ENCODE measurements around the gene KRTAP7-1. TPM values are rescaled to one million over a fixed set of nuclear protein-coding genes. Genes with fewer than 3 reads are reported as not detected.

The KRTAP7-1 gene
- not detected in 2 replicates for total RNA-seq (2014; rRNA removed; shearing (Covaris generic))

- DNase-seq (ENCODE audit: low read depth), result no peak
Measured at GRCh38 chr21:30829659-30830058, at the start of gene KRTAP7-1. Gene KRTAP7-1 (minus strand): TSS chr21:30829759. CDS start chr21:30829698, 61 bp downstream.

- no peak for DNase-seq (ENCODE audit: low read depth)
Measured at GRCh38 chr21:30874526-30874925, 45.0 kb upstream of the KRTAP7-1 start.

- no peak for DNase-seq (ENCODE audit: low read depth)
Measured at GRCh38 chr21:30847627-30848500, 18.3 kb upstream of the KRTAP7-1 start.

GRCh38 chr21:30842990-30843389 is 13.4 kb upstream of the KRTAP7-1 start:
- DNase-seq (ENCODE audit: low read depth), result no peak

GRCh38 chr21:30839304-30839703 is 9.7 kb upstream of the KRTAP7-1 start:
- peak; percentile 13 for DNase-seq (ENCODE audit: low read depth)

- DNase-seq (ENCODE audit: low read depth), result no peak
Measured at GRCh38 chr21:30838536-30838935, 9.0 kb upstream of the KRTAP7-1 start.

- DNase-seq (ENCODE audit: low read depth), result no peak
Measured at GRCh38 chr21:30831194-30831765, 1.7 kb upstream of the KRTAP7-1 start.

GRCh38 chr21:30818837-30819610 is 10.5 kb downstream of the KRTAP7-1 start:
- DNase-seq (ENCODE audit: low read depth), result no peak

- DNase-seq (ENCODE audit: low read depth), result no peak
Measured at GRCh38 chr21:30813174-30813573, 16.4 kb downstream of the KRTAP7-1 start, which contains the start of gene KRTAP8-1. Gene KRTAP8-1 (minus strand): TSS chr21:30813274. CDS start chr21:30813220, 54 bp downstream.

GRCh38 chr21:30800605-30801004 is 29.0 kb downstream of the KRTAP7-1 start:
- DNase-seq (ENCODE audit: low read depth), result no peak

GRCh38 chr21:30793581-30794314 is 35.8 kb downstream of the KRTAP7-1 start:
- no peak for DNase-seq (ENCODE audit: low read depth)

- no peak for DNase-seq (ENCODE audit: low read depth)
Measured at GRCh38 chr21:30779249-30779648, 50.3 kb downstream of the KRTAP7-1 start.

Other genes starting within 250 kb of the KRTAP7-1 start
- not detected in 2 replicates for gene KRTAP22-2, start 239.4 kb downstream of the KRTAP7-1 start, total RNA-seq (2014; rRNA removed; shearing (Covaris generic))
- not detected in 2 replicates for gene KRTAP6-3, start 237.3 kb downstream of the KRTAP7-1 start, total RNA-seq (2014; rRNA removed; shearing (Covaris generic))
- not detected in 2 replicates for gene KRTAP6-2, start 230.9 kb downstream of the KRTAP7-1 start, total RNA-seq (2014; rRNA removed; shearing (Covaris generic))
- gene KRTAP22-1, start 228.7 kb downstream of the KRTAP7-1 start, total RNA-seq (2014; rRNA removed; shearing (Covaris generic)), result not detected in 2 replicates
- gene KRTAP6-1, start 215.8 kb downstream of the KRTAP7-1 start, total RNA-seq (2014; rRNA removed; shearing (Covaris generic)), result not detected in 2 replicates
- gene KRTAP20-1, start 213.3 kb downstream of the KRTAP7-1 start, total RNA-seq (2014; rRNA removed; shearing (Covaris generic)), result not detected in 2 replicates
- not detected in 2 replicates for gene KRTAP20-4, start 209.1 kb downstream of the KRTAP7-1 start, total RNA-seq (2014; rRNA removed; shearing (Covaris generic))
- not detected in 2 replicates for gene KRTAP20-2, start 194.6 kb downstream of the KRTAP7-1 start, total RNA-seq (2014; rRNA removed; shearing (Covaris generic))
- gene KRTAP20-3, start 186.9 kb downstream of the KRTAP7-1 start, total RNA-seq (2014; rRNA removed; shearing (Covaris generic)), result not detected in 2 replicates
- gene KRTAP21-3, start 111.0 kb downstream of the KRTAP7-1 start, total RNA-seq (2014; rRNA removed; shearing (Covaris generic)), result not detected in 2 replicates
- not detected in 2 replicates for gene KRTAP21-2, start 82.5 kb downstream of the KRTAP7-1 start, total RNA-seq (2014; rRNA removed; shearing (Covaris generic))
- not detected in 2 replicates for gene KRTAP21-1, start 74.3 kb downstream of the KRTAP7-1 start, total RNA-seq (2014; rRNA removed; shearing (Covaris generic))
- not detected in 2 replicates for gene KRTAP8-1, start 16.5 kb downstream of the KRTAP7-1 start, total RNA-seq (2014; rRNA removed; shearing (Covaris generic))
- not detected in 2 replicates for gene KRTAP11-1, start 51.8 kb upstream of the KRTAP7-1 start, total RNA-seq (2014; rRNA removed; shearing (Covaris generic))
- gene KRTAP19-8, start 208.7 kb upstream of the KRTAP7-1 start, total RNA-seq (2014; rRNA removed; shearing (Covaris generic)), result not detected in 2 replicates